GM20000 (cell line): ENCODE results near the gene DIS3L2.

ENCODE experiments used
- DNase-seq: peaks from one replicate; pipeline ENCODE4 v3.0.0; 2012; ENCODE audit warnings: low spot score
- TF ChIP-seq, protein P1 (sequence below): IDR thresholded peaks from 2 replicates; pipeline ENCODE4 v1.5.1; 2012; ENCODE audit warnings: mild to moderate bottlenecking, control low read depth; ENCODE audit errors: extremely low read depth, missing control alignments

Gene DIS3L2

DNA sequence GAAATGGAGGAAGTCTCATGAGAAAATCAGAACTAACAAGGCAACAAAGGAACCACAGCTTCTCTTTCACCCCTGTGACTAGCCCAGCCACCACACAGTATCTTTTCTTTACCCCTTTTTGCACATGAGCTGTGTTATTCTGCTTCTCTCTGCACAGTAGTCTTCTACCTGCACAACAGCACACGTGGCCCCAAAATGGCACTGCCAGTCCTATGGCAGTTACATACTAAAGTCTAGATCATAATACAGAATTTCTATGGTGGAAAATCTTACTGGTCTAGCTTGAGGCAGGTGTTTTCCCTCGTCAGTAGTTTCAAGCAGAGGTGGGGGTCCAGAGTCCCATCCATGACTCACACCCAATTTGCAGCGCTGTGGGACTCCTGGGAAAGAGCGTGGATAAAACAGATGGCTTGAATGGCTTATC, 177.7 kb downstream of the DIS3L2 start:
- TF ChIP-seq, protein P1, sequence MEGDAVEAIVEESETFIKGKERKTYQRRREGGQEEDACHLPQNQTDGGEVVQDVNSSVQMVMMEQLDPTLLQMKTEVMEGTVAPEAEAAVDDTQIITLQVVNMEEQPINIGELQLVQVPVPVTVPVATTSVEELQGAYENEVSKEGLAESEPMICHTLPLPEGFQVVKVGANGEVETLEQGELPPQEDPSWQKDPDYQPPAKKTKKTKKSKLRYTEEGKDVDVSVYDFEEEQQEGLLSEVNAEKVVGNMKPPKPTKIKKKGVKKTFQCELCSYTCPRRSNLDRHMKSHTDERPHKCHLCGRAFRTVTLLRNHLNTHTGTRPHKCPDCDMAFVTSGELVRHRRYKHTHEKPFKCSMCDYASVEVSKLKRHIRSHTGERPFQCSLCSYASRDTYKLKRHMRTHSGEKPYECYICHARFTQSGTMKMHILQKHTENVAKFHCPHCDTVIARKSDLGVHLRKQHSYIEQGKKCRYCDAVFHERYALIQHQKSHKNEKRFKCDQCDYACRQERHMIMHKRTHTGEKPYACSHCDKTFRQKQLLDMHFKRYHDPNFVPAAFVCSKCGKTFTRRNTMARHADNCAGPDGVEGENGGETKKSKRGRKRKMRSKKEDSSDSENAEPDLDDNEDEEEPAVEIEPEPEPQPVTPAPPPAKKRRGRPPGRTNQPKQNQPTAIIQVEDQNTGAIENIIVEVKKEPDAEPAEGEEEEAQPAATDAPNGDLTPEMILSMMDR = no peak
- no peak for DNase-seq

- no peak for DNase-seq
- TF ChIP-seq, protein P1 = no peak
Observed at GRCh38 chr2:232139786-232140562, 178.5 kb downstream of the DIS3L2 start.

DNA sequence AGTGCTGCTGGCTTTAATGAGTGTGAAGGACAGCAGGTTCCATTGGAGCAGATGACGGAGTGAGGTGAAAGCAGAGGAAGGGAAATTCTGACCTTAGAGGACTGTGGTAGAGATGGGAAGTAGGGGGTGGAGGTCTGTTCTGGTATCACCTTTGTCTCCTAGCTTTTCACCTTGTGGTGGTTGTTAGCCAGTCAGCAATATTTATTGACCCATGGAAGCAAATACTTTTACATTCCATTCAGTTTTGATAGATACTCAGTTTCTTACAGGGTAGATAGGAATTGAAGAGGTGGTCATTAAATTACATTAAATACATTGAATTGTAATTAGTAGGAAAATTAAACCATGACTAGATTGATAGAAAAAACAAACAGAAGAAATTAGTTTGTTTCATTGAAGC, 180.1 kb downstream of the DIS3L2 start:
- TF ChIP-seq, protein P1 = no peak
- no peak for DNase-seq

GRCh38 chr2:232142049-232142448, 180.5 kb downstream of the DIS3L2 start:
- peak; percentile 27 for DNase-seq
- TF ChIP-seq, protein P1 = peak; percentile 28

GRCh38 chr2:232142502-232142901, 181.0 kb downstream of the DIS3L2 start:
- TF ChIP-seq, protein P1 = no peak

DNA sequence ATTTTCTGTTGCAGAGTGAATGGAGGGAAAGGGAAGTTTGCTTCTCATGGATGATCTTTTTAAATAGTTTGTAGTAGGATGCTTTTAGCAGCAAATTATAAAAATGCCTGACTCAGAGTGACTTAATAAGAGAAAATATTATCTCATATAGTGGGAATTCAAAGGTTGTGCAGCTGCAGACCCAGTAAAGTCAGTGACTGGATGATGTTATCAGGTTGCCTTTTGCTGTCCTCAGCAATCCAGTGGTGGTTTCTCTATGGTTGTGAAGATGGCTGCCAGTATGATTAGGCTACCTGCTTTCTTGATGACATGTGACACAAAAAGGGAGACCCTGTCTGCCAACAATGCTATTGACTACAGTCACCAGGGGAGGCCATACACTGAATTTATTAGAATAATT, 184.8 kb downstream of the DIS3L2 start:
- TF ChIP-seq, protein P1 = no peak
- no peak for DNase-seq

More at GRCh38 chr2:232142502-232142901, 181.0 kb downstream of the DIS3L2 start:
- no peak for DNase-seq

DNA sequence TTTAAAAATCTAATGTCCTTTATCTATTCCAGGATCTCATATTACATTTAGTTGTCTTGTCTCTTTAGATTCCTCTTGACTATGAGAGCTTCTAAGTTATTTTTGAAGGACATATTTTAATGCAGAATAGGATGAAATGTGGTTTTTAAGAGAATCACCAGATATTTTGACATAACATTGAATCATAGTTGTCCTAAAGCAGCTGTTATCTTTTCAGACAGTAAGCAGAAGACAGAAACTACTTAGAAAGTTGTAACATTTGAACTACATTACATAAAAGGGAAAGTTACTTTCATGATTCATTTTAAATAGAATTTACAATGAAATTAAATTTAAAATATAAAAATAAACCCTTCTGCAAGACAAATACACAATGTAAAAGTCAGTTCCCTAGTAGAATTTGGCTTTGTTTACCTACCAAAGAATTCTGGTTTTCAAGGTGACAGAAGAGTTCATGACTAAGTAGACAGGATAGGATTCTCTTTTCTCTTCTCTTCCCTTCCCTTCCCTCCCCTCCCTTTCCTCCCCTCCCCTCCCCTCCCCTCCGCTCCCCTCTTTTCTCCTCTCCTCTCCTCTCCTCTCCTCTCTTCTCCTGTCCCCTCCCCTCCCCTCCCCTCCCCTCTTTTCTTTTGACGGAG, 186.0 kb downstream of the DIS3L2 start:
- DNase-seq = no peak

More for the DNA sequence above, 186.0 kb downstream of the DIS3L2 start:
- TF ChIP-seq, protein P1 = no peak
